Glutamatergic neuron (in vitro differentiated cells): ENCODE measurements around the gene SPSB3. TPM values are rescaled to one million over a fixed set of nuclear protein-coding genes. Genes with fewer than 3 reads are reported as not detected.

Experiments used
- DNase-seq: peaks from one replicate; pipeline ENCODE4 v3.0.0; 2022
- H3K27ac Mint-ChIP-seq: one replicate; pipeline ENCODE4 v1.8.0; 2020; ENCODE audit warnings: mild to moderate bottlenecking, mixed read lengths, inconsistent platforms; ENCODE audit not compliant: unreplicated experiment
- H3K27me3 Mint-ChIP-seq: one replicate; pipeline ENCODE4 v1.8.0; 2020; ENCODE audit warnings: mild to moderate bottlenecking, moderate library complexity, mixed read lengths, inconsistent platforms; ENCODE audit not compliant: unreplicated experiment
- H3K36me3 Mint-ChIP-seq: one replicate; pipeline ENCODE4 v1.8.0; 2020; ENCODE audit warnings: mild to moderate bottlenecking, mixed read lengths, inconsistent platforms; ENCODE audit not compliant: unreplicated experiment
- H3K4me1 Mint-ChIP-seq: one replicate; pipeline ENCODE4 v1.8.0; 2020; ENCODE audit warnings: mild to moderate bottlenecking, low read depth, mixed read lengths, inconsistent platforms; ENCODE audit not compliant: unreplicated experiment
- H3K4me3 Mint-ChIP-seq: one replicate; pipeline ENCODE4 v1.8.0; 2020; ENCODE audit warnings: mild to moderate bottlenecking, mixed read lengths, inconsistent platforms; ENCODE audit not compliant: unreplicated experiment
- H3K9me3 Mint-ChIP-seq: one replicate; pipeline ENCODE4 v1.8.0; 2020; ENCODE audit warnings: mild to moderate bottlenecking, moderate library complexity, mixed read lengths, inconsistent platforms; ENCODE audit not compliant: unreplicated experiment
- total RNA-seq: library from RNA; stranded (reverse); fragmentation: NEBNext Ultra II Directional; extraction: Animal tissue kit (Norgen Biotek cat#: 25700); gene quantifications from one replicate; pipeline ENCODE4 v1.2.1, GENCODE V29; 2021; ENCODE audit not compliant: unreplicated experiment
- TF ChIP-seq, protein P1 (sequence below): fragments of 200-600 bp; sonication (generic); IDR thresholded peaks from one replicate; pipeline ENCODE4 v1.5.0; 2021; ENCODE audit not compliant: partially characterized antibody, unreplicated experiment

The SPSB3 gene
- total RNA-seq, 1 donor from 2014 or later: 80.4 TPM

DNA sequence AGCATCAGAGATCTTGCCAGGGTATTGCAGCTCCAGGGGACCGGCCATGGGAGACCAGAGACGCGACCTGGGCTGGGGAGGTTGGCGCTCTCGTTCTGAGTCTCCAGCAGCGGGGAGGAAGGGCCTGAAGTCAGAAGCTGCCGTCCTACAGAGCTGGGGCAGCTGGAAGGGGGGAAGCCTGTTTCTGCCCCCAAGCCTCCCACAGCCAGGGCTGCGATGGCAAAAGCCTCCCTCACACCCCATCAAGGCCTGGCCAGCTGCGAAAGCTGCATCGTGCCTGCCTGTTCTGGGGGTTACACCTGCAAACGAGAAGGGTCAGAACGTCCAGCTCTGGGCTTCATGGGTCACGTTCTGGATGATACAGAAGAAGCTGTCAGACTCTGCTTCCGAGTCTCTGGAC, 50.3 kb downstream of the SPSB3 start:
- Mint-ChIP-seq H3K4me1 (peaks cover 1% of the 10 kb centered on the region), H3K4me3 (no peak overlapping the region), H3K36me3 (peaks cover 4% of the 10 kb centered on the region), H3K27me3 (peaks cover 9% of the 10 kb centered on the region), H3K27ac (peak overlapping the region; percentile 11), H3K9me3 (peaks cover 8% of the 10 kb centered on the region)
- no peak for DNase-seq
- TF ChIP-seq, protein P1, sequence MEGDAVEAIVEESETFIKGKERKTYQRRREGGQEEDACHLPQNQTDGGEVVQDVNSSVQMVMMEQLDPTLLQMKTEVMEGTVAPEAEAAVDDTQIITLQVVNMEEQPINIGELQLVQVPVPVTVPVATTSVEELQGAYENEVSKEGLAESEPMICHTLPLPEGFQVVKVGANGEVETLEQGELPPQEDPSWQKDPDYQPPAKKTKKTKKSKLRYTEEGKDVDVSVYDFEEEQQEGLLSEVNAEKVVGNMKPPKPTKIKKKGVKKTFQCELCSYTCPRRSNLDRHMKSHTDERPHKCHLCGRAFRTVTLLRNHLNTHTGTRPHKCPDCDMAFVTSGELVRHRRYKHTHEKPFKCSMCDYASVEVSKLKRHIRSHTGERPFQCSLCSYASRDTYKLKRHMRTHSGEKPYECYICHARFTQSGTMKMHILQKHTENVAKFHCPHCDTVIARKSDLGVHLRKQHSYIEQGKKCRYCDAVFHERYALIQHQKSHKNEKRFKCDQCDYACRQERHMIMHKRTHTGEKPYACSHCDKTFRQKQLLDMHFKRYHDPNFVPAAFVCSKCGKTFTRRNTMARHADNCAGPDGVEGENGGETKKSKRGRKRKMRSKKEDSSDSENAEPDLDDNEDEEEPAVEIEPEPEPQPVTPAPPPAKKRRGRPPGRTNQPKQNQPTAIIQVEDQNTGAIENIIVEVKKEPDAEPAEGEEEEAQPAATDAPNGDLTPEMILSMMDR: no peak

DNA sequence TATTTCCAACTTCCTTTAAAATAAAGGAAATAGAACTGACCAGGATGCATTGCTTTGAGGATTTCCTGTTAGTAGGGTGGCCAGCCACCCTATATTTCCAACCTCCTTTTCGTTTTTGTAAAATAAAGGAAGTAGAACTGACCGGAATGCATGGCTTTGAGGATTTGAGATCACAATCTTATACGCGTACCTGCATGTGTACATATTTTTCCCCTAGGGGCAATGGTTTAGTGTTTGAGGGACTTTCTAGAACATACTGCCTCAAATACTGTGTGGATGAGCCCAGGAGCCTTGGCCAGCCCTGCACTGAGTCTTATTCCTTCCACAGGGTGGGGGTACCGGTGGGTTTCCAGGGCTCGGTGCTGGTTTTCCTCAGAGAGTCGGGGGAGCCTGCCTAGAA, 50.8 kb downstream of the SPSB3 start:
- Mint-ChIP-seq H3K9me3 (peaks cover 9% of the 10 kb centered on the region), H3K27ac (peak overlapping the region; percentile 11), H3K4me3 (no peak overlapping the region), H3K4me1 (peaks cover 4% of the 10 kb centered on the region), H3K36me3 (peaks cover 8% of the 10 kb centered on the region), H3K27me3 (peaks cover 12% of the 10 kb centered on the region)
- TF ChIP-seq, protein P1: no peak
- DNase-seq: no peak

DNA sequence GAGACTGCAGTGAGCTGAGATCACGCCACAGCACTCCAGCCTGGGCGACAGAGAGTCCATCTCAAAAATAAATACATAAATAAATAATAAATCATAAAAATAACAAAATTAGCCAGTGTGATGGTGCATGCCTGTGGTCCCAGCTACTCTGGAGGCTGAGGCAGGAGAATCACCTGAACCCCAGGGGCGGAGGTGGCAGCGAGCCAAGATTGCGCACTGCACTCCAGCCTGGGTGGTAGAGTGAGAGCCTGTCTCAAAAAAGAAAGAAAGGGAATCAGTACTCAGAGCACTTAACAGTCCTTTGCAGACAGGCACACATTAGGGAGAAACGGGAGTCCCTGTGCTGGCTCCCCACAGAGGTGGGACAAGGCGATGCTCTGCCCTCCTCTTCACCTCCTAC, 51.3 kb downstream of the SPSB3 start:
- Mint-ChIP-seq H3K4me3 (no peak overlapping the region), H3K4me1 (peaks cover 4% of the 10 kb centered on the region), H3K27ac (no peak overlapping the region), H3K36me3 (peaks cover 8% of the 10 kb centered on the region), H3K9me3 (peaks cover 9% of the 10 kb centered on the region), H3K27me3 (peaks cover 12% of the 10 kb centered on the region)
- DNase-seq: no peak
- TF ChIP-seq, protein P1: no peak

DNA sequence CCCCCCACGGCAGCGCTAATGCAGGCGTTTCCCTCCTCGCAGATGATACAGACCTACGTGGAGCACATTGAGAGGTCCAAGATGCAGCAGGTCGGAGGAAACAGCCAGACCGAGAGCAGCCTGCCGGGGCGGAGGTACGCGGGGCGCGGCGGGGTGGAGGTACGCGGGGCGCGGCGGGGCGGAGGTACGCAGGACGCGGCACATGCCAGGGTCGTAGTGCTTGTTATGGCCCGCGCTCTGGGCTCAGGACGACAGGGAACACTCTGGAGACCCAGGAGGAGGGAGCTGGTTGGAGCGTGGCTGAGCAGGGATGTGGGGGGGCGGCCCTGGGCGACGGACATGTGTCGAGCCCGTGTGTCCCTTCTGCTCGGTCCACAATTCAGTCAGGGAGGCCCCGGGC, 52.9 kb downstream of the SPSB3 start:
- H3K27me3 Mint-ChIP-seq: peaks cover 11% of the 10 kb centered on the region
- no peak for DNase-seq
- H3K36me3 Mint-ChIP-seq: peaks cover 8% of the 10 kb centered on the region
- H3K4me1 Mint-ChIP-seq: peaks cover 4% of the 10 kb centered on the region
- TF ChIP-seq, protein P1: no peak
- H3K4me3 Mint-ChIP-seq: no peak overlapping the region
- H3K27ac Mint-ChIP-seq: no peak overlapping the region
- H3K9me3 Mint-ChIP-seq: peaks cover 6% of the 10 kb centered on the region

DNA sequence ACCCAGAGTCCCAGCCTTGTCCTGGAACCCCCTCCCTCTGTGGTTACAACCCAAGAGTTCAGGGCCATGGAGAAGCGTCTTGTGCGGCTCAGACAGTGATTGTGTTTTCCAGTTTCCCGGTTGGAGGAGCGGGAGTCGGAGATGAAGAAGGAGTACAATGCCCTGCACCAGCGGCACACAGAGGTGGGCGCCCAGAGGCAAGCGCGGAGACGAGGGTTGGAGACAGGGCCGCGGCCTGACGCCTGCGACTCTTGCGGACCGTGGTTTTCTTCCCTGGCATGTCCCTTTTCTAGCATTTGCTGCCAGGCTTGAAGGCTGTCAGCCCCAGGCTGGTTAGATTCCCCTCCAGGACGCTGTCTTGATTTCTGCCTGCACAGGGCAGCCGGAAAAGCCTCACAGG, 53.3 kb downstream of the SPSB3 start:
- peaks cover 8% of the 10 kb centered on the region for H3K36me3 Mint-ChIP-seq
- peaks cover 11% of the 10 kb centered on the region for H3K27me3 Mint-ChIP-seq
- TF ChIP-seq, protein P1: no peak
- peaks cover 4% of the 10 kb centered on the region for H3K4me1 Mint-ChIP-seq
- H3K9me3 Mint-ChIP-seq: peaks cover 6% of the 10 kb centered on the region
- no peak overlapping the region for H3K4me3 Mint-ChIP-seq
- no peak overlapping the region for H3K27ac Mint-ChIP-seq
- DNase-seq: no peak
